Subcutaneous adipose tissue (tissue), 4 donors: ENCODE data around the gene LCN6. TPM values are rescaled to one million over a fixed set of nuclear protein-coding genes. Genes with fewer than 3 reads are reported as not detected.

ENCODE experiments used
- CTCF ChIP-seq: fragments of 450-650 bp; IDR thresholded peaks from one replicate; pipeline ENCODE4 v1.5.1; 2016; ENCODE audit warnings: low read depth, mild to moderate bottlenecking, control low read depth, antibody characterized with exemption, moderate library complexity
- total RNA-seq, 4 donors: library from RNA; depleted of rRNA; stranded (reverse); fragments of >200 nt; gene quantifications; one replicate each; pipeline ENCODE4 v1.1.0, GENCODE V29; 2016

LCN6 gene
- total RNA-seq, 4 donors from 2014 or later = 2.4 to 18.3 (median 7.9) TPM

- no peak for TF ChIP-seq CTCF
Measured at GRCh38 chr9:136773386-136774044, 25.2 kb upstream of the LCN6 start.

- no peak for TF ChIP-seq CTCF
Measured at GRCh38 chr9:136771907-136772415, 23.6 kb upstream of the LCN6 start.

- TF ChIP-seq CTCF = no peak
Measured at GRCh38 chr9:136769710-136770191, 21.4 kb upstream of the LCN6 start.

- TF ChIP-seq CTCF = no peak
Measured at GRCh38 chr9:136765041-136765440, 16.7 kb upstream of the LCN6 start.

DNA sequence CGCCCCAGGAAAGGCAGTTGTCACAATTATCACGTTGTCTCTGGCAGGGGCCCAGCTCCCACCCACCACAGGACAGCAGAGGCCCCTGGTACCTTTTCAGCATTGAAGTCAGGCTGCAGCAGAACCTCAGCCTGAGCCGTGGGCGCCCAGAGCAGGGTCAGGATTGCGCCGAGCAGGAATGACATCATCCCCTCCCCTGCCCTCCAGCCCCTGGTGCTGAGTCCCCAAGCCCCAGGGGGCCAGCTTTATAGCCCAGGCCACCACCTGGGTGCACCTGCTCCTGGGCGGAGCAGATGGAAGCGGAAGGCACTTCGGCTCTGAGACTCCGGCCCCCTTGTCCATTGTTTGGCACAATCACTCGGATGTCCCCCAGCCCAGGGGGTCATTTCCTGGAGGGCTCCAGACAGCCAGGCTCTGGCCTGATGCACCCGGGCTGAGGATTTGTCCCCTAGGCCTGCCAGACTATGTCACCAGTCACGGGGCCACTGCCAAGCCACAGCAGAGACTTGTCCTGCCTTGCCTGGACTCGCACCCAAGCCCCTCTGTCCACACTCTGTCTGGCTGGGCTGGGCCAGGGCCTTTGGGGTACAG lies 16.1 kb upstream of the LCN6 start, which contains the start of gene LCN15:
Gene LCN15 (minus strand): TSS at position 218 of the 591 bp plus-strand sequence. CDS start 30 bp downstream, at position 188.
- no peak for TF ChIP-seq CTCF

DNA sequence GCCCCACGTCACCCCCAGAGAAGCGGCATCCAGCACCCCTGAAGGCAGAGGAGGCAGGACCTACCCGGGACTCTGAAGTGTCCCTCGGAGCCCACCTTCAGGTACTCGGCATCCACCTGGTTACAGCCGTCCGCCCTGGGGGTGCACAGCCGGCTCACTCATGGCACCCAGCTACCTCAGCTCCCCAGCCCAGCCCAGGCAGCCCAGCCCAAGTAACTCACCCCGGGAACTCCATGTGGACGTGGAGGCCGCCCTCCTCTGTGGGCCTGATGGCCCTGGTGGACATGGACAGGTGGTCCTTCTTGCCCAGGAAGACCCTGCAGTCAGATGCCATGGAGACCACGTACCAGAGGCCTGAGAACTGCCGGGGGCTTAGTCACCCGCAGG lies 15.3 kb upstream of the LCN6 start:
- no peak for TF ChIP-seq CTCF

GRCh38 chr9:136762915-136763648 lies 14.8 kb upstream of the LCN6 start:
- TF ChIP-seq CTCF = no peak
